ENCODE results near the gene LRRC34. TPM values are rescaled to one million over a fixed set of nuclear protein-coding genes. Genes with fewer than 3 reads are reported as not detected.
A peak's percentile ranks its signal among the peaks of the same experiment; 100 is the strongest.

The LRRC34 gene
- total and polyA plus RNA-seq, 9 of the 15 experiments (the other 6 are each of a cell fraction or from before 2014, with no cell fraction given), result 0.17 to 0.30 TPM; not detected in 7

DNA sequence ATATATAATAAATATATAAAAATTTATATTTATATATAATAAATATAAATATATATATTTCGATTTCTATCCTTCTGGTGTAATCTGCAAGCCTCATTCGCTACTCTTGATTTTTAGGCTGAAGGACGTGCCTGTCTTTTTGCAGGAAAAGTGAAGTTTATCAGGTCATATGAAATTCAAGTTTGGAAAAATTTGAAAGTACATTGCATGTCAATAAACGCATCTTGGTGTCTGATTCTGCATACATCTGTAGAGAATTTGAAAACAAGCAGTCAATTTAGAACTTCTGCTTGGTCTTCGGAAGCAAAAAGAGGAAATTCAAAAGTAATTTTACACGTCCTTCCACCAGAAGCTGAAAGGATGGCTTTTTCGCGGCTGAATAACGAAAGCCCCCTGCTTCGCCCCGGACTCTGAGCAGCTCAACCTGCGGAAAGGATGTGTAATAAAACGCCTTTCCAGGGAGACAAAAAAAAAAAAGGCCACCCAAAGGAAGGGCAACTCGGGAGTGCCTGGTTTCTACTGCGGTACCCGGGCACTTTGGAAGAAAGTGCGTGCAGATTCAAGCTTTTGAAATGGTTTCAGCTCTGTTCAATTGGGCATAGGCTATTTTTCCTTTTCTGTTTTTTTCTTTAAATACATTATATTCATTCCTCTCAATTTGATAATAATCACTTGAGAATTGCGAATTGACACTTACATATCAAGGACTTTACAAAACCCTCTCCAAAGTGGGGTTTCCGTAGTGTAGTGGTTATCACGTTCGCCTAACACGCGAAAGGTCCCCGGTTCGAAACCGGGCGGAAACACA is 41.0 kb downstream of the LRRC34 start (continued):
- no peak for TF ChIP-seq SFPQ (IDR thresholded peaks at IDR 0.05; ENCODE audit: low read depth, low read length)
- TF ChIP-seq MYBL2 (IDR thresholded peaks at IDR 0.05; ENCODE audit: low read depth), result no peak; the same call in 1 of the 2 replicates
- TF ChIP-seq MYBL2 (CRISPR knock-in tag; IDR thresholded peaks at IDR 0.05; ENCODE audit: borderline replicate concordance), result no peak
- TF ChIP-seq, protein P1, sequence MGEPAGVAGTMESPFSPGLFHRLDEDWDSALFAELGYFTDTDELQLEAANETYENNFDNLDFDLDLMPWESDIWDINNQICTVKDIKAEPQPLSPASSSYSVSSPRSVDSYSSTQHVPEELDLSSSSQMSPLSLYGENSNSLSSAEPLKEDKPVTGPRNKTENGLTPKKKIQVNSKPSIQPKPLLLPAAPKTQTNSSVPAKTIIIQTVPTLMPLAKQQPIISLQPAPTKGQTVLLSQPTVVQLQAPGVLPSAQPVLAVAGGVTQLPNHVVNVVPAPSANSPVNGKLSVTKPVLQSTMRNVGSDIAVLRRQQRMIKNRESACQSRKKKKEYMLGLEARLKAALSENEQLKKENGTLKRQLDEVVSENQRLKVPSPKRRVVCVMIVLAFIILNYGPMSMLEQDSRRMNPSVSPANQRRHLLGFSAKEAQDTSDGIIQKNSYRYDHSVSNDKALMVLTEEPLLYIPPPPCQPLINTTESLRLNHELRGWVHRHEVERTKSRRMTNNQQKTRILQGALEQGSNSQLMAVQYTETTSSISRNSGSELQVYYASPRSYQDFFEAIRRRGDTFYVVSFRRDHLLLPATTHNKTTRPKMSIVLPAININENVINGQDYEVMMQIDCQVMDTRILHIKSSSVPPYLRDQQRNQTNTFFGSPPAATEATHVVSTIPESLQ (CRISPR knock-in tag; IDR thresholded peaks at IDR 0.05), result no peak
- 0 out of 2 replicates have a peak, but pooled peaks have one; percentile 37 for TF ChIP-seq ZNF175 (CRISPR knock-in tag; IDR thresholded peaks at IDR 0.05; ENCODE audit: low read depth)
- TF ChIP-seq EP300 (IDR thresholded peaks at IDR 0.05; ENCODE audit: low read length), result peak; percentile 66; the same call in 1 of the 2 replicates
- no peak for TF ChIP-seq PYGO2 (tag; IDR thresholded peaks at IDR 0.05)
- TF ChIP-seq HEY1 (CRISPR knock-in tag; IDR thresholded peaks at IDR 0.05; ENCODE audit: borderline replicate concordance), result no peak
- no peak for TF ChIP-seq MYNN (IDR thresholded peaks at IDR 0.05)
- TF ChIP-seq MYNN (CRISPR knock-in tag; IDR thresholded peaks at IDR 0.05), result no peak
- no peak for TF ChIP-seq ZFX (CRISPR knock-in tag; IDR thresholded peaks at IDR 0.05)
- TF ChIP-seq CHCHD3 (CRISPR knock-in tag; IDR thresholded peaks at IDR 0.05), result 0 out of 2 replicates have a peak, but pooled peaks have one; percentile 46
- no peak for TF ChIP-seq HCFC1 (IDR thresholded peaks at IDR 0.05; ENCODE audit: low read depth, low read length)
- TF ChIP-seq ZNF316 (IDR thresholded peaks at IDR 0.05), result no peak
- no peak; the same call in 1 of the 2 replicates for TF ChIP-seq FOSL1 (tag; conservative IDR thresholded peaks at IDR 0.05)
- no peak for TF ChIP-seq CBX5 (IDR thresholded peaks at IDR 0.05; ENCODE audit: borderline replicate concordance, low read depth)
- peak; percentile 18; the same call in 1 of the 2 replicates for TF ChIP-seq ATF7 (IDR thresholded peaks at IDR 0.05)
- TF ChIP-seq ZBTB26 (CRISPR knock-in tag; IDR thresholded peaks at IDR 0.05), result no peak
